22Rv1 (cell line): ENCODE measurements around the gene AOC3.

Experiments
- ZFX ChIP-seq: fragments of 450-650 bp; IDR thresholded peaks from 2 replicates; pipeline ENCODE4 v1.6.1; 2017; ENCODE audit warnings: antibody characterized with exemption, borderline replicate concordance
- TF ChIP-seq, protein P1 (sequence below): fragments of 450-650 bp; IDR thresholded peaks from 2 replicates; pipeline ENCODE4 v1.5.1; 2017; ENCODE audit warnings: mild to moderate bottlenecking

DNA sequence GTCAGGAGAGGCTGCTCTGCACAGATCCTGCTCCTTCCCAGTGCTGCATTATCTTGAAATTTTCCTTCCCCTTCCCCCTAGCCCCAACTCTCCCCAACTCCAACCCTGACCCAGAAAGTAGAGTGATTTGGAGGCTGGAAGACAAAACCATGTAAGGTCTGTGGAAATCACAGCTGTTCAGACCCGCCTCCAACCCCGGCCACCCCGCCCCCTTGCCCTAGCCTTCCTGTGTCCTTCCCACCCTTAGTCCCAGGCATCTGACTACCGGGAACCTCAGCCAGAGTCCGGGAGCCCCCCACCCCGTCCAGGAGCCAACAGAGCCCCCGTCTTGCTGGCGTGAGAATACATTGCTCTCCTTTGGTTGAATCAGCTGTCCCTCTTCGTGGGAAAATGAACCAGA is at the start of gene AOC3:
- TF ChIP-seq ZFX, result no peak
- TF ChIP-seq, protein P1, sequence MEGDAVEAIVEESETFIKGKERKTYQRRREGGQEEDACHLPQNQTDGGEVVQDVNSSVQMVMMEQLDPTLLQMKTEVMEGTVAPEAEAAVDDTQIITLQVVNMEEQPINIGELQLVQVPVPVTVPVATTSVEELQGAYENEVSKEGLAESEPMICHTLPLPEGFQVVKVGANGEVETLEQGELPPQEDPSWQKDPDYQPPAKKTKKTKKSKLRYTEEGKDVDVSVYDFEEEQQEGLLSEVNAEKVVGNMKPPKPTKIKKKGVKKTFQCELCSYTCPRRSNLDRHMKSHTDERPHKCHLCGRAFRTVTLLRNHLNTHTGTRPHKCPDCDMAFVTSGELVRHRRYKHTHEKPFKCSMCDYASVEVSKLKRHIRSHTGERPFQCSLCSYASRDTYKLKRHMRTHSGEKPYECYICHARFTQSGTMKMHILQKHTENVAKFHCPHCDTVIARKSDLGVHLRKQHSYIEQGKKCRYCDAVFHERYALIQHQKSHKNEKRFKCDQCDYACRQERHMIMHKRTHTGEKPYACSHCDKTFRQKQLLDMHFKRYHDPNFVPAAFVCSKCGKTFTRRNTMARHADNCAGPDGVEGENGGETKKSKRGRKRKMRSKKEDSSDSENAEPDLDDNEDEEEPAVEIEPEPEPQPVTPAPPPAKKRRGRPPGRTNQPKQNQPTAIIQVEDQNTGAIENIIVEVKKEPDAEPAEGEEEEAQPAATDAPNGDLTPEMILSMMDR, result no peak
